ENCODE results near the gene C1orf53. TPM values are rescaled to one million over a fixed set of nuclear protein-coding genes. Genes with fewer than 3 reads are reported as not detected.

The C1orf53 gene
- total and polyA plus RNA-seq, 2 of the 13 experiments (the other 11 are each of a cell fraction or from before 2014, with no cell fraction given): 5.8 to 10.1 TPM

DNA sequence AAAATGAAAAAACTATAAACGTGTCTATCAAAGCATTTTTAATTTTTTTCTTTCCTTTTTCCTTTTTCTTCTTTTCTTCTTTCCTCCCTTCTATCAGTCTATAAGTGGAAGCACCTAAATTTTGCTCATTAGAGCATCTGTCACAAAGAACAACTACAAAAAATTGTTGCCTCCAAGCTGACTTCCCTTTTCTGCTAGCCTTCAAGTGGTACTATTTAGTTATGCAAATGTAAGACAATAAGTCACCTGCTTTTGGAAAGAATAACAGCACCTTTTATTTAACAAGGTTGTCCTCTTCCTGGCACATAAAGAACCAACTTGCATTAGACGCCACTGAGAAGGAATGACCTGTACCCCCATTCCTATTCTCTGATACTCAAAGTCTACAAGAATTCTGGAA lies 45.0 kb upstream of the C1orf53 start:
- BruUV-seq (replicated peaks): no TSS peak
- ChIA-PET CTCF (ENCODE audit: low intra/inter-chr PET ratio, low total read pairs) (no interaction called here), POLR2A (no interaction called here)
- Histone ChIP-seq H3K79me2 (ENCODE audit: insufficient read depth, low read length) (no peaks in the 10 kb centered on the region), H3K4me1 (ENCODE audit: insufficient read depth, low read length) (no peaks in the 10 kb centered on the region), H2AFZ (ENCODE audit: low read length) (no peak overlapping the region), H3K4me2 (ENCODE audit: low read depth, low read length) (no peak overlapping the region), H3K9ac (ENCODE audit: insufficient read depth, low read depth, low read length) (no peak overlapping the region), H3K27ac (ENCODE audit: extremely low read length, insufficient read depth, low read length) (no peak overlapping the region), H3K9me3 (ENCODE audit: low read length) (no peaks in the 10 kb centered on the region), H4K20me1 (ENCODE audit: insufficient read depth, low read length) (no peaks in the 10 kb centered on the region), H3K27me3 (ENCODE audit: control insufficient read depth in 1 of 2, insufficient read depth in 2 of 2, low read length in 2 of 2) (no peaks in the 10 kb centered on the region), H3K4me3 (replicated peaks in 1 of 3; ENCODE audit: insufficient read depth in 1 of 3, low read depth in 2 of 3, low read length in 3 of 3) (no peak overlapping the region), H3K36me3 (replicated peaks in 1 of 2; ENCODE audit: control insufficient read depth in 1 of 2, insufficient read depth in 2 of 2, low read length in 2 of 2) (no peaks in the 10 kb centered on the region)
- 41% methylated on average over 2 of the region's 2 CpGs for WGBS (ENCODE audit: low lambda C conversion rate)
- FAIRE-seq: no peak
- ATAC-seq: no peak
- in situ Hi-C loops (cut with HindIII; ENCODE audit: extremely low pct_ligation_motif_present, low pct_unique_long_range_greater_than_20kb) (no loop called here), intact Hi-C loops (cut with micrococcal nuclease; ENCODE audit: unreplicated experiment) (no loop called here)
- DNase-seq (ENCODE audit: low spot score): no peak
- TF ChIP-seq FOXK1 (CRISPR knock-in tag; IDR thresholded peaks at IDR 0.05; ENCODE audit: borderline replicate concordance, low read depth) (no peak), CCAR2 (optimal IDR thresholded peaks at IDR 0.05; ENCODE audit: low read depth, low read length) (no peak), ONECUT2 (CRISPR knock-in tag; IDR thresholded peaks at IDR 0.05) (no peak), ZNF550 (CRISPR knock-in tag; IDR thresholded peaks at IDR 0.05; ENCODE audit: borderline replicate concordance) (no peak), GTF2F1 (IDR thresholded peaks at IDR 0.05; ENCODE audit: low read length) (no peak), SIN3A (IDR thresholded peaks at IDR 0.05; ENCODE audit: borderline replicate concordance, low read depth, low read length) (no peak), ZNF296 (CRISPR knock-in tag; conservative IDR thresholded peaks at IDR 0.05) (no peak), ZNF709 (CRISPR knock-in tag; IDR thresholded peaks at IDR 0.05) (no peak), YY1 (IDR thresholded peaks at IDR 0.05; ENCODE audit: insufficient read depth, insufficient replicate concordance, low read depth, low read length) (no peak), TAF1 (CRISPR knock-in tag; IDR thresholded peaks at IDR 0.05) (no peak), HMGA1 (CRISPR knock-in tag; conservative IDR thresholded peaks at IDR 0.05) (no peak), ZNF607 (CRISPR knock-in tag; IDR thresholded peaks at IDR 0.05; ENCODE audit: borderline replicate concordance) (no peak), ATAD3A (CRISPR knock-in tag; IDR thresholded peaks at IDR 0.05) (no peak)
- TF ChIP-seq, protein P1, sequence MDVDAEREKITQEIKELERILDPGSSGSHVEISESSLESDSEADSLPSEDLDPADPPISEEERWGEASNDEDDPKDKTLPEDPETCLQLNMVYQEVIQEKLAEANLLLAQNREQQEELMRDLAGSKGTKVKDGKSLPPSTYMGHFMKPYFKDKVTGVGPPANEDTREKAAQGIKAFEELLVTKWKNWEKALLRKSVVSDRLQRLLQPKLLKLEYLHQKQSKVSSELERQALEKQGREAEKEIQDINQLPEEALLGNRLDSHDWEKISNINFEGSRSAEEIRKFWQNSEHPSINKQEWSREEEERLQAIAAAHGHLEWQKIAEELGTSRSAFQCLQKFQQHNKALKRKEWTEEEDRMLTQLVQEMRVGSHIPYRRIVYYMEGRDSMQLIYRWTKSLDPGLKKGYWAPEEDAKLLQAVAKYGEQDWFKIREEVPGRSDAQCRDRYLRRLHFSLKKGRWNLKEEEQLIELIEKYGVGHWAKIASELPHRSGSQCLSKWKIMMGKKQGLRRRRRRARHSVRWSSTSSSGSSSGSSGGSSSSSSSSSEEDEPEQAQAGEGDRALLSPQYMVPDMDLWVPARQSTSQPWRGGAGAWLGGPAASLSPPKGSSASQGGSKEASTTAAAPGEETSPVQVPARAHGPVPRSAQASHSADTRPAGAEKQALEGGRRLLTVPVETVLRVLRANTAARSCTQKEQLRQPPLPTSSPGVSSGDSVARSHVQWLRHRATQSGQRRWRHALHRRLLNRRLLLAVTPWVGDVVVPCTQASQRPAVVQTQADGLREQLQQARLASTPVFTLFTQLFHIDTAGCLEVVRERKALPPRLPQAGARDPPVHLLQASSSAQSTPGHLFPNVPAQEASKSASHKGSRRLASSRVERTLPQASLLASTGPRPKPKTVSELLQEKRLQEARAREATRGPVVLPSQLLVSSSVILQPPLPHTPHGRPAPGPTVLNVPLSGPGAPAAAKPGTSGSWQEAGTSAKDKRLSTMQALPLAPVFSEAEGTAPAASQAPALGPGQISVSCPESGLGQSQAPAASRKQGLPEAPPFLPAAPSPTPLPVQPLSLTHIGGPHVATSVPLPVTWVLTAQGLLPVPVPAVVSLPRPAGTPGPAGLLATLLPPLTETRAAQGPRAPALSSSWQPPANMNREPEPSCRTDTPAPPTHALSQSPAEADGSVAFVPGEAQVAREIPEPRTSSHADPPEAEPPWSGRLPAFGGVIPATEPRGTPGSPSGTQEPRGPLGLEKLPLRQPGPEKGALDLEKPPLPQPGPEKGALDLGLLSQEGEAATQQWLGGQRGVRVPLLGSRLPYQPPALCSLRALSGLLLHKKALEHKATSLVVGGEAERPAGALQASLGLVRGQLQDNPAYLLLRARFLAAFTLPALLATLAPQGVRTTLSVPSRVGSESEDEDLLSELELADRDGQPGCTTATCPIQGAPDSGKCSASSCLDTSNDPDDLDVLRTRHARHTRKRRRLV (CRISPR knock-in tag; IDR thresholded peaks at IDR 0.05): no peak
- TF ChIP-seq, protein P2, sequence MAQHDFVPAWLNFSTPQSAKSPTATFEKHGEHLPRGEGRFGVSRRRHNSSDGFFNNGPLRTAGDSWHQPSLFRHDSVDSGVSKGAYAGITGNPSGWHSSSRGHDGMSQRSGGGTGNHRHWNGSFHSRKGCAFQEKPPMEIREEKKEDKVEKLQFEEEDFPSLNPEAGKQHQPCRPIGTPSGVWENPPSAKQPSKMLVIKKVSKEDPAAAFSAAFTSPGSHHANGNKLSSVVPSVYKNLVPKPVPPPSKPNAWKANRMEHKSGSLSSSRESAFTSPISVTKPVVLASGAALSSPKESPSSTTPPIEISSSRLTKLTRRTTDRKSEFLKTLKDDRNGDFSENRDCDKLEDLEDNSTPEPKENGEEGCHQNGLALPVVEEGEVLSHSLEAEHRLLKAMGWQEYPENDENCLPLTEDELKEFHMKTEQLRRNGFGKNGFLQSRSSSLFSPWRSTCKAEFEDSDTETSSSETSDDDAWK (CRISPR knock-in tag; IDR thresholded peaks at IDR 0.05): no peak
- TF ChIP-seq, protein P3, sequence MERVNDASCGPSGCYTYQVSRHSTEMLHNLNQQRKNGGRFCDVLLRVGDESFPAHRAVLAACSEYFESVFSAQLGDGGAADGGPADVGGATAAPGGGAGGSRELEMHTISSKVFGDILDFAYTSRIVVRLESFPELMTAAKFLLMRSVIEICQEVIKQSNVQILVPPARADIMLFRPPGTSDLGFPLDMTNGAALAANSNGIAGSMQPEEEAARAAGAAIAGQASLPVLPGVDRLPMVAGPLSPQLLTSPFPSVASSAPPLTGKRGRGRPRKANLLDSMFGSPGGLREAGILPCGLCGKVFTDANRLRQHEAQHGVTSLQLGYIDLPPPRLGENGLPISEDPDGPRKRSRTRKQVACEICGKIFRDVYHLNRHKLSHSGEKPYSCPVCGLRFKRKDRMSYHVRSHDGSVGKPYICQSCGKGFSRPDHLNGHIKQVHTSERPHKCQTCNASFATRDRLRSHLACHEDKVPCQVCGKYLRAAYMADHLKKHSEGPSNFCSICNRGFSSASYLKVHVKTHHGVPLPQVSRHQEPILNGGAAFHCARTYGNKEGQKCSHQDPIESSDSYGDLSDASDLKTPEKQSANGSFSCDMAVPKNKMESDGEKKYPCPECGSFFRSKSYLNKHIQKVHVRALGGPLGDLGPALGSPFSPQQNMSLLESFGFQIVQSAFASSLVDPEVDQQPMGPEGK (CRISPR knock-in tag; IDR thresholded peaks at IDR 0.05): no peak

Measured in HepG2 (cell line).